GM15510 (cell line): ENCODE measurements around the gene CNTN5.

Experiments used
- POLR2A ChIP-seq: IDR thresholded peaks from 3 replicates; pipeline ENCODE4 v1.6.1; 2011; ENCODE audit warnings: borderline replicate concordance; ENCODE audit not compliant: insufficient read length; ENCODE audit errors: extremely low read depth

CNTN5 gene

DNA sequence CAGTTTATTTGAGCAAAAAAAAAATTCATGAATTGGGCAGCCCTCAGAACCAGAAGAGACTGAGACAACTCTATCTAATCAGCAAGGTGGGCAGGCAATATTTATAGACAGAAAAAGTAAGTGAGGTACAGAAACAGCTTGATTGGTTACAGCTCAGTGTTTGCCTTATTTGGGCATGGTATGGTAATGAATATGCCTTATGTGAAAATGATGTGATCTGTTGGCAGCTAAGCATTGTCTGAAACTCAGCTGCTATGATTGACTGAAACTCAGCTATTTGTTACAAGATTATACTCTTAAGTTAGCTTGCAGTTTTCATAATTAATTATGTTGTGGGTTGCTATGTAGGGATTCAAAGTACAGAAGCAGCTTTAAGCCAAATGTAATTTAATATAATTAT, 127.6 kb downstream of the CNTN5 start:
- TF ChIP-seq POLR2A: no peak

GRCh38 chr11:99154277-99154676, 133.5 kb downstream of the CNTN5 start:
- no peak for TF ChIP-seq POLR2A

GRCh38 chr11:99160447-99160846, 139.7 kb downstream of the CNTN5 start:
- no peak for TF ChIP-seq POLR2A

DNA sequence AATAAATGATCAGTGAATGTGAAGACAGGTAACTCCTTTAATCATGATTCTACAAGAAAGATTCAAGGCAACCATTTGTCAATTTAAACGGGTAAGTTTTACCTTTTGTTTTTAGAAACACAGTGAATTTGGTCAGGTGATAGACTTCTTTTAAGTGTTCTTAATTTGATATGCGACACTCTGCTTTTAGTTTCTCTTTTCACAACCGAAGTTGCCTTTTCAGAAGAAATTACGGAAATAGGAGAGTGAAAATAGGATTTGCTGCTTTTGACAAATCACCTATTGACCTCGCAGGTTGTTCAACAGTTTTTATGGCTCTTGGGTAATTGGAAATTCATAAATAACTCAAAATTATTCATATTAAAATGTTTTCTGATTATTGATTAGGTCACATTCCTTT, 142.1 kb downstream of the CNTN5 start:
- TF ChIP-seq POLR2A: no peak

GRCh38 chr11:99170591-99170990, 149.8 kb downstream of the CNTN5 start:
- no peak for TF ChIP-seq POLR2A

DNA sequence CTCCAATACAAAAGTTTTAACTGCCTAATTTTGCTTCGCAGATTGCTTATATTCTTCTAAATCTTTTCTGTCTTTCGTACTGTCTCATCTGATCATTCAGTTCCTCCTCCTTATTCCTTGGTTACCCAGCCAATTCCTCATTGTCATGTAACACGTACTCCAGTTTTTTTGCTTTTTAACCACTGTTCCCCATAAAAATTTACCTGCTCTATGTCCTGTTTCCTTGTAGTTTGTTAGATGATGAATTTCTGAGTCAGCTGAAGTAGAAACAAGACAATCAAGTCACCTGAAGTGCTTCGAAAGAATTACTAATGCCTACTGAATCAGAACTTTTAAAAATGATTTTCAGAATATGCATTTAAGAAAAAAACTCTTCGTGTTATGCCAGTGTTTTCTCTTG, 150.6 kb downstream of the CNTN5 start:
- no peak for TF ChIP-seq POLR2A

DNA sequence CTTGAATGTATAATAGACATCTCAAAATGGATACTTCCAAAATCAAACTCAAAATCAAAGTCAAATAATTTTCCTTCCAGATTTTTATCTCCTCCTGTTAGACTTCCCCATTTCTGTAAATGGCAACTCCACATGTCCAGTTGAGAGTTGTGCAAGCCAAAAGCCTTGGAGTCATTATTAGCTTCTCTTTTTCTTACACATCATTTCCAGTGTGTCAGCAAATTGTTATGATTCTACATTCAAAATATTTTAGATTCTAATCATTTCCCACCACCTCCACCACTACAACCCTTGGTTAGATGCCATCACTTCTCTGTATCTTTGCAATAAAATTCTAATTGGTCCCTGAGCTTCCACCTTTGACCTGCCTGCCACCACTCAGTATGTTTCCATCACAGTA, 155.7 kb downstream of the CNTN5 start:
- no peak for TF ChIP-seq POLR2A

DNA sequence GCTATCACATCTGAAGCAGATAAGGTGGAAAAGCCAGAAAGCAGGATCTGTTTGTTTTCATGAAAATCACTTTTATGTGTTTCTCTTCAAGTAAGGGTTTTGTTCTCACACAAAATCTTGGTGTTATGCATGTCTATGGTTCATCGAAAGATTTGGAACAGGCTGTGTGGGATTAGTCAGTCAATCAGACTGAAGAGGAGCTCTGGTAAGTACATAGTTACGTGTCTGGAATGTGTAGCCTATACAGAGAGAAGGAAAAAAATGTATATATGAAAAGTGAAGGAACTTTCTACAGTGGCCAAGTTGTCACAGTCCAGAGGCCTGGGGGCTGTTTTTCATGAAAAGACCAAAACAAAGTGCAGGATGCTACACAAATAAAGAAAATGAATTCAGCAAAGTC, 156.7 kb downstream of the CNTN5 start:
- TF ChIP-seq POLR2A: no peak

GRCh38 chr11:99184146-99184545, 163.4 kb downstream of the CNTN5 start:
- TF ChIP-seq POLR2A: no peak

DNA sequence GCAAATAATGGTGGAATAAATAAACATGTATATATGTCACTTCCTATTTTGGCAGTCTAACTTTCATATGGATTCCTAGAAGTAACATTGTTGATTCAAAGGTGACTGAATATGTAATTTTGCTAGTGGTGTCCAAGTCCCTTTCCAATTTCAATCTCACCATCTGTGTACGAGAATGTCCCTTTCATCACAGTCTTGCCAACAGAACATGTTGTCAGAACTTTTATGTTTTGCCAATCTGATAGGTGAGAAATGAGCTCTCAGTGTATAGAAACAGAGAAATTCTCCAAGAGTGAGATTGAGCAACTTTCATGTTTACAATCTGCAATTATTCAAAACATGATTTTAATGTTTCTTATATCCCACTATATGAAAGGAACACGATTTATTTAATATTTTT, 167.5 kb downstream of the CNTN5 start:
- no peak for TF ChIP-seq POLR2A

- TF ChIP-seq POLR2A: no peak
These were observed 172.0 kb downstream of the CNTN5 start for GRCh38 chr11:99192716-99193115.

- TF ChIP-seq POLR2A: no peak
These were observed 176.7 kb downstream of the CNTN5 start for GRCh38 chr11:99197477-99197876.

DNA sequence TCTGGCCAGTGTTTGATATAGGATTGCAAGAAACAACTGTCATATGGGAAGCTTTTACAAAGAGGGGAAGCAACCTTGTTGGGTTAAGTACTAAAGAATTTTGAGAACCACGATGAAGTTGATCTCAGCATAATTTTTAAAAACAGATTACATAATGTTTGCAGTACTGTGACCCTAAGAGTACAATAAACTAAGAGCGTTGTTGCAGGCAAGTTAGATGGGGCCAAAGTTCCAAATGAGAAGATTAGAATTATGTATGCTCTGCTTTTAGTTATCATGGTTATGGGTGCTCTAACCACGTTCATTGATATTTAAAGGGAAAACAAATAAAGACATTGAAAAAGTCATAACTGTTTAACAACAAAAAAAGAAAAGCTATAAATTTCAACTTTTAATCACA, 177.5 kb downstream of the CNTN5 start:
- TF ChIP-seq POLR2A: no peak

DNA sequence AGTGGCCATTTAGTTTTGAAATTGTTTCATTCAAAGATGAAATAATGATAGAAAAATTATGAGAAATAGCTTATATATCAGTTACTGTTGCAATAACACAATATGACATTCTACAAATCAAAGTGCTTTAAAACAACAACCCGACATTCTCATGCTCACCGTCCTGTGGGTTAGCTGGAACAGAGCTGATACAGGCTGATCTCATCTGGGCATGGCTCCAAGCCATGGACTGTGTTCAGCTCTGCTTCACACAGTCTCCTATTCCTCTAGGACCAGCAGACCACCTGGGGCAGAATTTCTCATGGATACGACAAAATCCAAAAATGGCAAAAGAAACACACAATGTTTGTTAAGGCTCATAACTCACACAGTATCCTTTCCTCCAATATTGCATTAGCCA, 178.6 kb downstream of the CNTN5 start:
- no peak for TF ChIP-seq POLR2A

- TF ChIP-seq POLR2A: no peak
These were observed 180.0 kb downstream of the CNTN5 start for GRCh38 chr11:99200720-99201119.

GRCh38 chr11:99208813-99209212, 188.1 kb downstream of the CNTN5 start:
- TF ChIP-seq POLR2A: no peak

DNA sequence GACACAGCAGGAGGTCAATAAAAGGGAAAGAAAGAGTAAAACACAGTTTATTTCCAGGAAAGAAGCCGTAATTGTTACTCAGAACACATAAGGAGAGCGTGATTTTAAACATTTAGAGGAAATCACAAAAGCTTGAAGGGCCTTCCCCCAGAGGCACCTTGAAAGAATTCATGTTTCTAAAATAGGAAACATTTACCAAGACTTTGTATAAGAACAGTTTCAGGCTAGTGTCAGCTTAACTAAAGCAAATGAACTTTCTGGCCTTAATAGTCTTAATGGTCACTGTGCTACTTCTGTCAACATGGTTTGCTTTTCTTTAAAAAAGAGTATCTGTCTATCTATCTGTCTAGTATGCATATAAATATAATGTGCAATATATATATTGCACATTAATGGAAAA, 208.8 kb downstream of the CNTN5 start:
- TF ChIP-seq POLR2A: no peak
